ENCODE data around the gene LRPPRC.
A peak's percentile ranks its signal among the peaks of the same experiment; 100 is the strongest.
"Not testable (repeated sequence)": the region's sequence is repeated elsewhere in the genome, so short reads cannot be mapped to it uniquely, and the experiment has no call there.

The LRPPRC gene

GRCh38 chr2:43995733-43996533, at the start of gene LRPPRC:
TSS of gene LRPPRC (minus strand) at chr2:43995989. CDS start at chr2:43995947, 42 bp downstream.
- no peak for TF ChIP-seq CTCF (IDR thresholded peaks at IDR 0.05; ENCODE audit: insufficient read depth, low read depth, low read length, missing control alignments)
- DNase-seq (ENCODE audit: low read depth): peak; percentile 97
- H3K4me3 ChIP-seq (ENCODE audit: low read length): peak within 1 kb of the TSS; percentile 97

- no peak for TF ChIP-seq CTCF (IDR thresholded peaks at IDR 0.05; ENCODE audit: insufficient read depth, low read depth, low read length, missing control alignments)
- no peak overlapping the region for H3K4me3 ChIP-seq (ENCODE audit: low read length)
Observed at GRCh38 chr2:44045061-44045460, 49.3 kb upstream of the LRPPRC start.

GRCh38 chr2:44044281-44044720, 48.5 kb upstream of the LRPPRC start:
- H3K4me3 ChIP-seq (ENCODE audit: low read length): no peak overlapping the region
- peak; percentile 81 for DNase-seq (ENCODE audit: low read depth)

More at GRCh38 chr2:44045061-44045460, 49.3 kb upstream of the LRPPRC start:
- DNase-seq (ENCODE audit: low read depth): no peak

GRCh38 chr2:44040365-44040764, 44.6 kb upstream of the LRPPRC start:
- no peak for TF ChIP-seq CTCF (IDR thresholded peaks at IDR 0.05; ENCODE audit: insufficient read depth, low read depth, low read length, missing control alignments)
- no peak overlapping the region for H3K4me3 ChIP-seq (ENCODE audit: low read length)
- no peak for DNase-seq (ENCODE audit: low read depth)

More at GRCh38 chr2:44044281-44044720, 48.5 kb upstream of the LRPPRC start:
- TF ChIP-seq CTCF (IDR thresholded peaks at IDR 0.05; ENCODE audit: insufficient read depth, low read depth, low read length, missing control alignments): peak; percentile 95

- no peak overlapping the region for H3K4me3 ChIP-seq (ENCODE audit: low read length)
- TF ChIP-seq CTCF (IDR thresholded peaks at IDR 0.05; ENCODE audit: insufficient read depth, low read depth, low read length, missing control alignments): no peak
- no peak for DNase-seq (ENCODE audit: low read depth)
Observed at GRCh38 chr2:44038277-44038676, 42.5 kb upstream of the LRPPRC start.

- TF ChIP-seq CTCF (IDR thresholded peaks at IDR 0.05; ENCODE audit: insufficient read depth, low read depth, low read length, missing control alignments): no peak
- no peak overlapping the region for H3K4me3 ChIP-seq (ENCODE audit: low read length)
- DNase-seq (ENCODE audit: low read depth): no peak
Observed at GRCh38 chr2:44037221-44037620, 41.4 kb upstream of the LRPPRC start.

GRCh38 chr2:44033947-44034346, 38.2 kb upstream of the LRPPRC start:
- no peak overlapping the region for H3K4me3 ChIP-seq (ENCODE audit: low read length)
- no peak for DNase-seq (ENCODE audit: low read depth)
- no peak for TF ChIP-seq CTCF (IDR thresholded peaks at IDR 0.05; ENCODE audit: insufficient read depth, low read depth, low read length, missing control alignments)

- DNase-seq (ENCODE audit: low read depth); H3K4me3 ChIP-seq (ENCODE audit: low read length): not testable (repeated sequence)
Observed at GRCh38 chr2:44027076-44027475, 31.3 kb upstream of the LRPPRC start.
